HepG2 (cell line): ENCODE measurements around the gene HPD. TPM values are rescaled to one million over a fixed set of nuclear protein-coding genes. Genes with fewer than 3 reads are reported as not detected.
A peak's percentile ranks its signal among the peaks of the same experiment; 100 is the strongest.

Experiments
- ARID2 ChIP-seq: sonication (generic); formaldehyde crosslinking; IDR thresholded peaks from 2 replicates; pipeline ENCODE4 v1.8.1; 2022; ENCODE audit warnings: mild to moderate bottlenecking, missing genetic modification reagents, borderline replicate concordance
- ARNTL ChIP-seq: sonication (generic); formaldehyde crosslinking; IDR thresholded peaks from 2 replicates; pipeline ENCODE4 v1.4.0; 2020; ENCODE audit warnings: mild to moderate bottlenecking, missing genetic modification reagents
- CSRNP2 ChIP-seq: sonication (generic); formaldehyde crosslinking; conservative IDR thresholded peaks from 2 replicates; pipeline ENCODE4 v1.8.0; 2022; ENCODE audit warnings: low read depth, missing genetic modification reagents
- FOXC1 ChIP-seq: sonication (generic); formaldehyde crosslinking; IDR thresholded peaks from 2 replicates; pipeline ENCODE4 v1.8.0; 2022; ENCODE audit warnings: mild to moderate bottlenecking, missing genetic modification reagents, borderline replicate concordance
- HDAC2 ChIP-seq: sonication (generic); formaldehyde crosslinking; IDR thresholded peaks from 2 replicates; pipeline ENCODE4 v1.4.0; 2020; ENCODE audit warnings: missing genetic modification reagents
- HOXA7 ChIP-seq: sonication (generic); formaldehyde crosslinking; IDR thresholded peaks from 2 replicates; pipeline ENCODE4 v1.8.1; 2022; ENCODE audit warnings: mild to moderate bottlenecking, missing genetic modification reagents, moderate library complexity
- NR2F2 ChIP-seq: IDR thresholded peaks from 2 replicates; pipeline ENCODE4 v1.6.1; 2012; ENCODE audit warnings: low read depth, inconsistent platforms, borderline replicate concordance
- PHB2 ChIP-seq: fragments of 450-650 bp; IDR thresholded peaks from 2 replicates; pipeline ENCODE4 v1.6.1; 2018; ENCODE audit not compliant: partially characterized antibody
- REPIN1 ChIP-seq: sonication (generic); formaldehyde crosslinking; IDR thresholded peaks from 2 replicates; pipeline ENCODE4 v1.8.0; 2022; ENCODE audit warnings: missing genetic modification reagents, low read depth, mild to moderate bottlenecking, borderline replicate concordance
- RNF2 ChIP-seq: fragments of 450-650 bp; conservative IDR thresholded peaks from 2 replicates; pipeline ENCODE4 v1.6.1; 2016; ENCODE audit warnings: low read depth
- SKI ChIP-seq: fragments of 450-650 bp; IDR thresholded peaks from one replicate; pipeline ENCODE4 v1.6.1; 2018; ENCODE audit warnings: mild to moderate bottlenecking; ENCODE audit not compliant: partially characterized antibody
- SNAPC2 ChIP-seq: sonication (generic); formaldehyde crosslinking; IDR thresholded peaks from 2 replicates; pipeline ENCODE4 v1.8.1; 2022; ENCODE audit warnings: mild to moderate bottlenecking, missing genetic modification reagents
- TARDBP ChIP-seq: sonication (generic); formaldehyde crosslinking; IDR thresholded peaks from 2 replicates; pipeline ENCODE4 v1.8.0; 2022; ENCODE audit warnings: mild to moderate bottlenecking, missing genetic modification reagents
- TBL1XR1 ChIP-seq: fragments of 150-350 bp; IDR thresholded peaks from 2 replicates; pipeline ENCODE4 v1.6.1; 2014; ENCODE audit warnings: borderline replicate concordance, low read length; ENCODE audit not compliant: partially characterized antibody
- YEATS2 ChIP-seq: sonication (generic); formaldehyde crosslinking; IDR thresholded peaks from 2 replicates; pipeline ENCODE4 v1.4.0; 2020; ENCODE audit warnings: missing genetic modification reagents, borderline replicate concordance
- YEATS4 ChIP-seq: sonication (generic); formaldehyde crosslinking; IDR thresholded peaks from 2 replicates; pipeline ENCODE4 v1.4.0; 2020; ENCODE audit warnings: missing genetic modification reagents, borderline replicate concordance
- YY1 ChIP-seq: IDR thresholded peaks from 2 replicates; pipeline ENCODE4 v1.6.1; 2011; ENCODE audit warnings: low read length, low read depth, moderate library complexity, mild to moderate bottlenecking; ENCODE audit not compliant: insufficient read depth, insufficient replicate concordance
- ZBTB4 ChIP-seq: sonication (generic); formaldehyde crosslinking; IDR thresholded peaks from 2 replicates; pipeline ENCODE4 v1.4.0; 2020; ENCODE audit warnings: missing genetic modification reagents, mild to moderate bottlenecking, borderline replicate concordance
- ZKSCAN8 ChIP-seq: IDR thresholded peaks from 2 replicates; pipeline ENCODE4 v1.6.1; 2016; ENCODE audit warnings: borderline replicate concordance, missing genetic modification reagents, missing compliant biosample characterization
- ZNF33A ChIP-seq: sonication (generic); formaldehyde crosslinking; IDR thresholded peaks from 2 replicates; pipeline ENCODE4 v1.5.1; 2020; ENCODE audit warnings: missing genetic modification reagents, mild to moderate bottlenecking, moderate library complexity, borderline replicate concordance
- ZNF430 ChIP-seq: sonication (generic); formaldehyde crosslinking; IDR thresholded peaks from 2 replicates; pipeline ENCODE4 v1.9.0; 2021; ENCODE audit warnings: mild to moderate bottlenecking, missing genetic modification reagents
- ZNF543 ChIP-seq: sonication (generic); formaldehyde crosslinking; IDR thresholded peaks from 2 replicates; pipeline ENCODE4 v1.4.0; 2020; ENCODE audit warnings: mild to moderate bottlenecking, missing genetic modification reagents
- ZNF563 ChIP-seq: sonication (generic); formaldehyde crosslinking; IDR thresholded peaks from 2 replicates; pipeline ENCODE4 v1.8.0; 2022; ENCODE audit warnings: mild to moderate bottlenecking, moderate library complexity, missing genetic modification reagents
- ZNF569 ChIP-seq: sonication (generic); formaldehyde crosslinking; IDR thresholded peaks from 2 replicates; pipeline ENCODE4 v1.5.0; 2020; ENCODE audit warnings: mild to moderate bottlenecking, missing genetic modification reagents, moderate library complexity, borderline replicate concordance
- ZNF766 ChIP-seq: sonication (generic); formaldehyde crosslinking; IDR thresholded peaks from 2 replicates; pipeline ENCODE4 v1.5.0; 2020; ENCODE audit warnings: missing genetic modification reagents, borderline replicate concordance
- polyA plus RNA-seq, 8 experiments: library from polyadenylated mRNA; depleted of rRNA in 3 of 8; stranded (reverse) in 7 of 8; unstranded in 1 of 8; fragments of >200 nt; fragmentation: Illumina TruSeq in 4 of 8; extraction: Trizol in 4 of 8; gene quantifications; 2 replicates each; pipeline versions ENCODE4 v1.2.1 to v1.2.3, GENCODE V29; 2011 to 2016; ENCODE audit warnings: low read depth in 4 of 8, missing spikeins in 1 of 8, mixed read lengths in 1 of 8; ENCODE audit not compliant: insufficient read depth in 1 of 8
- total RNA-seq, 5 experiments: library from RNA; depleted of rRNA; stranded (reverse); fragments of >200 nt; fragmentation: Illumina TruSeq; extraction: Trizol; gene quantifications; 2 replicates each; pipeline ENCODE4 v1.2.3, GENCODE V29; 2016; ENCODE audit warnings: low read depth in 1 of 5

HPD gene
- total and polyA plus RNA-seq, 2 of the 13 experiments (the other 11 are each of a cell fraction or from before 2014, with no cell fraction given): 120 to 195 TPM

GRCh38 chr12:121888478-121889273 lies 30.0 kb upstream of the HPD start, which contains the start of gene PSMD9 (continued):
- TF ChIP-seq ZBTB4 (CRISPR knock-in tag): peak; percentile 97; the same call in 1 of the 2 replicates
- TF ChIP-seq ARNTL (CRISPR knock-in tag): peak; percentile 98
- no peak for TF ChIP-seq HOXA7 (CRISPR knock-in tag)
- peak; percentile 87; the same call in 1 of the 2 replicates for TF ChIP-seq ZNF766
- TF ChIP-seq TARDBP (CRISPR knock-in tag): peak; percentile 99
- peak; percentile 97 for TF ChIP-seq REPIN1 (CRISPR knock-in tag)
- peak; percentile 40 for TF ChIP-seq TBL1XR1
- TF ChIP-seq ZNF569: 0 out of 2 replicates have a peak, but pooled peaks have one; percentile 32
- TF ChIP-seq ZKSCAN8 (CRISPR knock-in tag): peak; percentile 100
- peak; percentile 98 for TF ChIP-seq ZNF543 (CRISPR knock-in tag)
- peak; percentile 98; the same call in 1 of the 2 replicates for TF ChIP-seq YEATS2 (CRISPR knock-in tag)
- TF ChIP-seq ZNF563 (CRISPR knock-in tag): peak; percentile 91
- TF ChIP-seq PHB2: no peak
- 0 out of 2 replicates have a peak, but pooled peaks have one; percentile 41 for TF ChIP-seq NR2F2
- 0 out of 2 replicates have a peak, but pooled peaks have one; percentile 59 for TF ChIP-seq CSRNP2
- peak; percentile 75 for TF ChIP-seq RNF2
- TF ChIP-seq ZNF33A (CRISPR knock-in tag): 0 out of 2 replicates have a peak, but pooled peaks have one; percentile 12
- TF ChIP-seq SKI: no peak
- peak; percentile 95; the same call in 1 of the 2 replicates for TF ChIP-seq ZNF430 (CRISPR knock-in tag)
- 0 out of 2 replicates have a peak, but pooled peaks have one; percentile 84 for TF ChIP-seq FOXC1 (CRISPR knock-in tag)
- TF ChIP-seq SNAPC2 (CRISPR knock-in tag): peak; percentile 86
- peak; percentile 95 for TF ChIP-seq HDAC2
- TF ChIP-seq ARID2 (CRISPR knock-in tag): peak; percentile 93
- TF ChIP-seq YEATS4 (CRISPR knock-in tag): peak; percentile 94; the same call in 1 of the 2 replicates
- TF ChIP-seq YY1: peak; percentile 83
